K562 (cell line): Measurements from ENCODE around the gene AMELX. TPM values are rescaled to one million over a fixed set of nuclear protein-coding genes. Genes with fewer than 3 reads are reported as not detected.

Source experiments
- microRNA-seq: library from miRNA; unstranded; fragments of <30 nt; microRNA quantifications from one replicate; pipeline ENCODE4, GENCODE V29; 2018; ENCODE audit warnings: borderline microRNAs expressed
- polyA plus RNA-seq, 8 experiments: library from polyadenylated mRNA; depleted of rRNA in 4 of 8; stranded (reverse) in 5 of 8; unstranded in 3 of 8; fragments of >200 nt; fragmentation: Nextera tagmentation in 2 of 8; fragmentation: Illumina TruSeq in 1 of 8; extraction: Ambion mirVana in 2 of 8; extraction: Trizol in 1 of 8; gene quantifications; 2 replicates each; pipeline versions ENCODE4 v1.2.1 to v1.2.3, GENCODE V29; 2011 to 2014; ENCODE audit warnings: inconsistent platforms in 1 of 8, missing spikeins in 1 of 8
- small RNA-seq: library from RNA; depleted of rRNA; stranded (forward); fragments of <200 nt; gene quantifications from one replicate; pipeline ENCODE3, GENCODE V24; 2014
- total RNA-seq, 7 experiments: library from RNA; depleted of rRNA in 6 of 7; stranded (reverse); fragments of >200 nt in 6 of 7; fragmentation: Illumina TruSeq in 2 of 7; extraction: Trizol in 2 of 7; gene quantifications; 2 replicates each; pipeline versions ENCODE4 v1.2.1 to v1.2.3, GENCODE V29; 2011 to 2021; ENCODE audit warnings: low replicate concordance in 1 of 7

Gene AMELX
- total and polyA plus RNA-seq, 9 of the 15 experiments (the other 6 are each of a cell fraction or from before 2014, with no cell fraction given): 0.22 TPM; not detected in 8

Small RNA genes lying within 50 kb of the gene (microRNA-seq; reads per million reads assigned to microRNA genes)
- gene MIR548AX: 8.8 reads per million, percentile 55 among the genes with 10 or more reads in this experiment

Small RNA genes lying within 50 kb of the gene (small RNA-seq; reads per million reads assigned to genes)
- 1.7 reads per million, percentile 77 among the genes with 10 or more reads in this experiment for gene MIR548AX

Other genes starting within 250 kb of the AMELX start
- 49.4 and 51.3 TPM in 2 replicates for gene HCCS, start 182.1 kb upstream of the AMELX start, total RNA-seq (2014; rRNA removed)
- 66.9 and 71.1 TPM in 2 replicates for gene HCCS, start 182.1 kb upstream of the AMELX start, total RNA-seq (2014; rRNA removed; fragmentation: Illumina TruSeq; extraction: Trizol)
- 50.5 and 53.4 TPM in 2 replicates for gene HCCS, start 182.1 kb upstream of the AMELX start, total RNA-seq (2015; rRNA removed; fragmentation: Illumina TruSeq; extraction: Trizol)
- 64.8 and 70.1 TPM in 2 replicates for gene HCCS, start 182.1 kb upstream of the AMELX start, total RNA-seq (2021)
- 53.8 and 70.5 TPM in 2 replicates for gene HCCS, start 182.1 kb upstream of the AMELX start, polyA plus RNA-seq (2011; rRNA removed)
- gene HCCS, start 182.1 kb upstream of the AMELX start, polyA plus RNA-seq (2014; fragmentation: Illumina TruSeq; extraction: Trizol): 71.0 and 72.3 TPM in 2 replicates
- 10 to 100 TPM; 22.9 to 26.8 TPM for gene HCCS, start 182.1 kb upstream of the AMELX start, polyA plus RNA-seq (2014; fragmentation: Nextera tagmentation; extraction: Ambion mirVana)
- 71.9 and 81.5 TPM in 2 replicates for gene HCCS, start 182.1 kb upstream of the AMELX start, polyA plus RNA-seq (2014; rRNA removed)